Muscle layer of duodenum (tissue), 2 donors: ENCODE measurements around the gene ACP6.

ENCODE experiments used
- H3K27ac ChIP-seq: one replicate; pipeline ENCODE4 v1.7.0; 2013; ENCODE audit warnings: mild to moderate bottlenecking, low read length
- H3K27me3 ChIP-seq: one replicate; pipeline ENCODE4 v1.7.0; 2013; ENCODE audit warnings: low read depth, mild to moderate bottlenecking, control low read depth, low read length
- H3K36me3 ChIP-seq, 2 donors: one replicate each; pipeline ENCODE4 v1.7.0; 2013; ENCODE audit warnings: low read length in 2 of 2, control low read depth in 1 of 2, mild to moderate bottlenecking in 1 of 2; ENCODE audit not compliant: insufficient read depth in 2 of 2, control insufficient read depth in 1 of 2
- H3K4me1 ChIP-seq, 2 donors: one replicate each; pipeline ENCODE4 v1.7.0; 2013; ENCODE audit warnings: low read length in 2 of 2, mild to moderate bottlenecking in 2 of 2, control low read depth in 1 of 2, moderate library complexity in 1 of 2; ENCODE audit not compliant: insufficient read depth in 2 of 2, control insufficient read depth in 1 of 2
- H3K4me3 ChIP-seq, 2 donors: one replicate each; pipeline ENCODE4 v1.7.0; 2013; ENCODE audit warnings: low read length in 2 of 2, low read depth in 1 of 2, mild to moderate bottlenecking in 1 of 2
- H3K9me3 ChIP-seq, 2 donors: one replicate each; pipeline ENCODE4 v1.7.0; 2013; ENCODE audit warnings: low read length in 2 of 2, control low read depth in 1 of 2, mild to moderate bottlenecking in 1 of 2; ENCODE audit not compliant: control insufficient read depth in 1 of 2
- donor health status: healthy.

Gene ACP6

DNA sequence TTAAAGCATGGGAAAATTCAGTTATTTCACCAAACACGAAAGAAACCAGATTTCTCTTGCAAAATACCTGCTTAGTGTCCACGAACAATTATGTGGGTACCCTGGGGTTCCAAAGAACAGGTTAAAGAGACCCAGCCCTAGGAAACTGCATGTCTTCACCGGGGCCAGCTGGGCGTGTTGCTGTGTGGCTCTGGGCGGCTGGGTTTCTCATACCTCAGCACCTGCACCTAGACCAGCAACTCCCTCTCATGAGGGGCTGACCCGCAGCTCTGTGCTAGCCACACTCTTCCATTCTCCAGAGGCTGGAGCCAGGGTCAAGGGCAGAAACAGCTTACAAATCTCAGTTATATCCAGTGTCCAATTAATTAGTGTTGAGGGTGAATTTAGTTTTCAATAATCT lies 40.3 kb downstream of the ACP6 start:
- Histone ChIP-seq H3K4me3 (no peak overlapping the region), H3K9me3 (no peaks in the 10 kb centered on the region), H3K4me1 (peaks cover 0 to 5% of the 10 kb centered on the region in 2 donors), H3K36me3 (peaks cover 0 to 5% of the 10 kb centered on the region in 2 donors), H3K27me3 (no peaks in the 10 kb centered on the region), H3K27ac (no peak overlapping the region)

- no peak overlapping the region for H3K4me3 ChIP-seq
- peaks cover 5 to 12% of the 10 kb centered on the region in 2 donors for H3K36me3 ChIP-seq
- H3K27me3 ChIP-seq = no peaks in the 10 kb centered on the region
- no peak overlapping the region for H3K27ac ChIP-seq
- H3K9me3 ChIP-seq = no peaks in the 10 kb centered on the region
- H3K4me1 ChIP-seq = peaks cover 0 to 5% of the 10 kb centered on the region in 2 donors
These were observed 41.9 kb downstream of the ACP6 start for GRCh38 chr1:147628441-147628840.

GRCh38 chr1:147627435-147628110 lies 42.8 kb downstream of the ACP6 start:
- no peaks in the 10 kb centered on the region for H3K27me3 ChIP-seq
- no peak overlapping the region for H3K4me3 ChIP-seq
- peaks cover 5 to 12% of the 10 kb centered on the region in 2 donors for H3K36me3 ChIP-seq
- H3K4me1 ChIP-seq = peaks cover 0 to 5% of the 10 kb centered on the region in 2 donors
- no peaks in the 10 kb centered on the region for H3K9me3 ChIP-seq
- no peak overlapping the region for H3K27ac ChIP-seq

DNA sequence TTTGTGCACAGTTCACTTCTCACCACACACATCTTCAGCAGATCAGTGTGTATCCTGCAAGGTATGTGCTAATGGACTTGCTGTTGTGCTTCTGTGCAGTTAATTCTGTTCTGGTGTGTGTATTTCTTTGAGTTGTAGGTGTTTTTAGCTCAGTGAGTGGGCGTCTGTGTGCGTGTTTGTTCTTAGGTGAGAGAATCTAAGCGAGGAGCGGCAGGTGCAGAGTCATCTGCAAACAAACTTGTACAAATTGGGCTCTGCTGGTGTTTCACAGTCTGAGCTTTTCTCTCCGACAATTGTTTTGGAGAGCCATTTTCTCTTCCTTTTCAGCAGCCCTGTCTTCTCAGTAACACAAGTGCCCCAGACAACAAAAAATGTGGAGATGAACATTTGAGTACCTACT lies 43.6 kb downstream of the ACP6 start:
- Histone ChIP-seq H3K4me1 (peaks cover 0 to 5% of the 10 kb centered on the region in 2 donors), H3K27ac (no peak overlapping the region), H3K27me3 (no peaks in the 10 kb centered on the region), H3K36me3 (peaks cover 5 to 12% of the 10 kb centered on the region in 2 donors), H3K9me3 (no peaks in the 10 kb centered on the region), H3K4me3 (no peak overlapping the region)

- H3K4me3 ChIP-seq = no peak overlapping the region
- H3K27me3 ChIP-seq = no peaks in the 10 kb centered on the region
- peaks cover 0 to 5% of the 10 kb centered on the region in 2 donors for H3K4me1 ChIP-seq
- H3K36me3 ChIP-seq = peaks cover 5 to 12% of the 10 kb centered on the region in 2 donors
- H3K27ac ChIP-seq = no peak overlapping the region
- H3K9me3 ChIP-seq = no peaks in the 10 kb centered on the region
These were observed 44.0 kb downstream of the ACP6 start for GRCh38 chr1:147626291-147626690.

DNA sequence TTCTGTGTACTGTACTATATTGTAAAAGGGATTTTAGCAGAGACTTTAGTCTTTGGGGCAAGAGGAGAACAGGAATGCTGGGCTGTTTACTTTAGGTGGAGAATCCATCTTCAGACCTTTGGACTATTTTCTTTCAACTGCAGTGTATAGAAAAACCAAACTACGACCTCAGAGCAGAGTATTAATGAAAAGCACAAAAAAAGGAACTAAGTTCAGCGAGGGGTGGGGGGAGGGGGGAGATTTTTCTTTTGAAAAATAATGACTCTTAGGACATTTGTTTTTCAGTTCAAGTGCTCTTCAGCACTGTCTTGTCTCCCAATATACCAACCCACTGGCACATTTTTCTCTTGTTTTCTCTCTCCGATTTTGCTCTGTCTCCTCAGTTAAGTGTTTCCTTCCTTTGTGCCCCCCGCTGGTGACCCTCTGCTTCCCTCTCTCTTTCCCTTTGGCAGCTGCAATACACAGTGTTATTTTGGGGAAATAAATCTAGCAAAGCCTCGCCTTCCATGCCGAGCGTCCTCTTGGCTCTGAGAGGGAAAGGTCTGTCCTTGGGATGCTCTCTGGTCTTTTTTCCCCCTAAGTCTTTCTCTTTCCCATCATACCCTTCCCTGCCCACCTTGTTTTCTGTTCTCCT lies 44.8 kb downstream of the ACP6 start:
- Histone ChIP-seq H3K9me3 (no peaks in the 10 kb centered on the region), H3K27ac (no peak overlapping the region), H3K4me1 (peaks cover 0 to 5% of the 10 kb centered on the region in 2 donors), H3K4me3 (no peak overlapping the region), H3K27me3 (no peaks in the 10 kb centered on the region), H3K36me3 (peaks cover 3 to 17% of the 10 kb centered on the region in 2 donors)

DNA sequence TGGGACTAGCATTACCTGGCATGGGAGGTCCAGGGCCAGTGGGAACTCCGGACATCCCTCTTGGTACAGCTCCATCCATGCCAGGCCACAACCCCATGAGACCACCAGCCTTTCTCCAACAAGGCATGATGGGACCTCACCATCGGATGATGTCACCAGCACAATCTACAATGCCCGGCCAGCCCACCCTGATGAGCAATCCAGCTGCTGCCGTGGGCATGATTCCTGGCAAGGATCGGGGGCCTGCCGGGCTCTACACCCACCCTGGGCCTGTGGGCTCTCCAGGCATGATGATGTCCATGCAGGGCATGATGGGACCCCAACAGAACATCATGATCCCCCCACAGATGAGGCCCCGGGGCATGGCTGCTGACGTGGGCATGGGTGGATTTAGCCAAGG lies 45.8 kb downstream of the ACP6 start:
- no peaks in the 10 kb centered on the region for H3K27me3 ChIP-seq
- H3K4me1 ChIP-seq = peaks cover 0 to 5% of the 10 kb centered on the region in 2 donors
- H3K27ac ChIP-seq = no peak overlapping the region
- H3K4me3 ChIP-seq = no peak overlapping the region
- H3K9me3 ChIP-seq = no peaks in the 10 kb centered on the region
- peaks cover 3 to 26% of the 10 kb centered on the region in 2 donors for H3K36me3 ChIP-seq

DNA sequence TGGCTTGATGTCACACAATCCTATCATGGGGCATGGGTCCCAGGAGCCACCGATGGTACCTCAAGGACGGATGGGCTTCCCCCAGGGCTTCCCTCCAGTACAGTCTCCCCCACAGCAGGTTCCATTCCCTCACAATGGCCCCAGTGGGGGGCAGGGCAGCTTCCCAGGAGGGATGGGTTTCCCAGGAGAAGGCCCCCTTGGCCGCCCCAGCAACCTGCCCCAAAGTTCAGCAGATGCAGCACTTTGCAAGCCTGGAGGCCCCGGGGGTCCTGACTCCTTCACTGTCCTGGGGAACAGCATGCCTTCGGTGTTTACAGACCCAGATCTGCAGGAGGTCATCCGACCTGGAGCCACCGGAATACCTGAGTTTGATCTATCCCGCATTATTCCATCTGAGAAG lies 46.3 kb downstream of the ACP6 start:
- Histone ChIP-seq H3K36me3 (peaks cover 8 to 31% of the 10 kb centered on the region in 2 donors), H3K4me3 (no peak overlapping the region), H3K9me3 (no peaks in the 10 kb centered on the region)

DNA sequence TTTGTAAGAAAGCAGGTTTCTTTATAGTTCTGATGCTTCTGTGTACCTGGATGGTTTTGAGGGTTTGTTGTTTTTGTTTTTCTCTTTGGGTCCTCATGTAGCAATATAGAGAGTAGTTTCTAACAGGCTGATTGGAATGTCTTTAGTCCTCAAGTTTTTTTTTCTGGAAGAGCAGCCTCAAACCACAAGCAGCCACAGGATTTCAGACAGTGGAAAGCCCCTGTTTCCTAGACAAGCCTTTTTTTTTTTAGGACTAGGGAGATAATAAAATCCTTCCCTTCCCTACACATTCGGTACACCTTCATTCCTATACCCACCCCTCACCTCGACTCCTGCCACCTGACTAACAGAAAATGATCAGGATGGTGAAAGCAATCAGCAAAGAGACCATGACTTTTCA lies 47.6 kb downstream of the ACP6 start:
- no peaks in the 10 kb centered on the region for H3K9me3 ChIP-seq
- no peak overlapping the region for H3K4me3 ChIP-seq
- peaks cover 19 to 44% of the 10 kb centered on the region in 2 donors for H3K36me3 ChIP-seq
- H3K27ac ChIP-seq = no peak overlapping the region
- peaks cover 0 to 5% of the 10 kb centered on the region in 2 donors for H3K4me1 ChIP-seq
- no peaks in the 10 kb centered on the region for H3K27me3 ChIP-seq

More for the DNA sequence above, 46.3 kb downstream of the ACP6 start:
- no peaks in the 10 kb centered on the region for H3K27me3 ChIP-seq
- peaks cover 0 to 5% of the 10 kb centered on the region in 2 donors for H3K4me1 ChIP-seq
- no peak overlapping the region for H3K27ac ChIP-seq

DNA sequence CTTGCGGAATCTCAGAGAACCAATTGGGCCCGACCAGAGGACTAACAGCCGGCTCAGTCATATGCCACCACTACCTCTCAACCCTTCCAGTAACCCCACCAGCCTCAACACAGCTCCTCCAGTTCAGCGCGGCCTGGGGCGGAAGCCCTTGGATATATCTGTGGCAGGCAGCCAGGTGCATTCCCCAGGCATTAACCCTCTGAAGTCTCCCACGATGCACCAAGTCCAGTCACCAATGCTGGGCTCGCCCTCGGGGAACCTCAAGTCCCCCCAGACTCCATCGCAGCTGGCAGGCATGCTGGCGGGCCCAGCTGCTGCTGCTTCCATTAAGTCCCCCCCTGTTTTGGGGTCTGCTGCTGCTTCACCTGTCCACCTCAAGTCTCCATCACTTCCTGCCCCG lies 49.8 kb downstream of the ACP6 start:
- Histone ChIP-seq H3K27me3 (no peaks in the 10 kb centered on the region), H3K4me3 (no peak overlapping the region), H3K36me3 (peaks cover 29 to 58% of the 10 kb centered on the region in 2 donors), H3K4me1 (no peaks in the 10 kb centered on the region), H3K27ac (no peak overlapping the region), H3K9me3 (no peaks in the 10 kb centered on the region)

DNA sequence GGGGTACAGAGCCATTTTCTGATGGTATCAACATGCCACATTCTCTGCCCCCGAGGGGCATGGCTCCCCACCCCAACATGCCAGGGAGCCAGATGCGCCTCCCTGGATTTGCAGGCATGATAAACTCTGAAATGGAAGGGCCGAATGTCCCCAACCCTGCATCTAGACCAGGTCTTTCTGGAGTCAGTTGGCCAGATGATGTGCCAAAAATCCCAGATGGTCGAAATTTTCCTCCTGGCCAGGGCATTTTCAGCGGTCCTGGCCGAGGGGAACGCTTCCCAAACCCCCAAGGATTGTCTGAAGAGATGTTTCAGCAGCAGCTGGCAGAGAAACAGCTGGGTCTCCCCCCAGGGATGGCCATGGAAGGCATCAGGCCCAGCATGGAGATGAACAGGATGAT lies 50.6 kb downstream of the ACP6 start:
- Histone ChIP-seq H3K27me3 (no peaks in the 10 kb centered on the region), H3K36me3 (peaks cover 33 to 61% of the 10 kb centered on the region in 2 donors), H3K9me3 (no peaks in the 10 kb centered on the region), H3K27ac (no peak overlapping the region), H3K4me3 (no peak overlapping the region), H3K4me1 (no peaks in the 10 kb centered on the region)
